ENCODE data around the gene GNA15.

GNA15 gene

GRCh38 chr19:3178973-3179738, 43.3 kb downstream of the GNA15 start:
- Histone ChIP-seq H3K4me2 (peak overlapping the region; percentile 99), H4K20me1 (peaks cover 39% of the 10 kb centered on the region), H3K27me3 (no peaks in the 10 kb centered on the region), H3K9ac (peak overlapping the region; percentile 99), H3K9me3 (no peaks in the 10 kb centered on the region), H3K36me3 (peaks cover 28% of the 10 kb centered on the region), H3K4me1 (peaks cover 57% of the 10 kb centered on the region), H3K4me3 (peak overlapping the region; percentile 95), H3K27ac (peak overlapping the region; percentile 99)
- TF ChIP-seq Cebpa-rat (IDR thresholded peaks at IDR 0.05), result no peak

GRCh38 chr19:3179739-3180293, 44.0 kb downstream of the GNA15 start:
- Histone ChIP-seq H3K27ac (peak overlapping the region; percentile 99), H3K9ac (peak overlapping the region; percentile 99), H3K4me3 (peak overlapping the region; percentile 95), H3K9me3 (no peaks in the 10 kb centered on the region), H3K4me1 (peaks cover 64% of the 10 kb centered on the region), H3K36me3 (peaks cover 34% of the 10 kb centered on the region), H3K27me3 (no peaks in the 10 kb centered on the region), H3K4me2 (peak overlapping the region; percentile 99), H4K20me1 (peaks cover 46% of the 10 kb centered on the region)
- TF ChIP-seq Cebpa-rat (IDR thresholded peaks at IDR 0.05), result no peak

- H3K4me3 ChIP-seq, result peak overlapping the region; percentile 98; the same call in 1 of the 2 replicates
- no peaks in the 10 kb centered on the region for H3K27me3 ChIP-seq
- H3K9ac ChIP-seq, result peak overlapping the region; percentile 25; the same call in 1 of the 2 replicates
- H3K36me3 ChIP-seq, result peaks cover 46% of the 10 kb centered on the region
- TF ChIP-seq Cebpa-rat (IDR thresholded peaks at IDR 0.05), result no peak
- peaks cover 64% of the 10 kb centered on the region for H3K4me1 ChIP-seq
- no peak overlapping the region for H3K27ac ChIP-seq
- H3K9me3 ChIP-seq, result no peaks in the 10 kb centered on the region
- peaks cover 82% of the 10 kb centered on the region for H4K20me1 ChIP-seq
- peak overlapping the region; percentile 99 for H3K4me2 ChIP-seq
These were observed 48.1 kb downstream of the GNA15 start for GRCh38 chr19:3183721-3184641.

GRCh38 chr19:3184847-3185460, 49.1 kb downstream of the GNA15 start:
- H3K4me1 ChIP-seq, result peaks cover 74% of the 10 kb centered on the region
- no peaks in the 10 kb centered on the region for H3K27me3 ChIP-seq
- H3K9me3 ChIP-seq, result no peaks in the 10 kb centered on the region
- H3K36me3 ChIP-seq, result peaks cover 56% of the 10 kb centered on the region
- H4K20me1 ChIP-seq, result peaks cover 91% of the 10 kb centered on the region
- H3K27ac ChIP-seq, result peak overlapping the region; percentile 96
- no peak for TF ChIP-seq Cebpa-rat (IDR thresholded peaks at IDR 0.05)
- H3K9ac ChIP-seq, result peak overlapping the region; percentile 97; the same call in 1 of the 2 replicates
- peak overlapping the region; percentile 99 for H3K4me2 ChIP-seq
- peak overlapping the region; percentile 98 for H3K4me3 ChIP-seq

- H3K27ac ChIP-seq, result peak within 1 kb of the TSS; percentile 96
- H3K27me3 ChIP-seq, result no peaks in the 10 kb centered on the region
- peak within 1 kb of the TSS; percentile 97 for H3K9ac ChIP-seq
- peaks cover 94% of the 10 kb centered on the region for H4K20me1 ChIP-seq
- TF ChIP-seq Cebpa-rat (IDR thresholded peaks at IDR 0.05), result no peak
- peaks cover 81% of the 10 kb centered on the region for H3K4me1 ChIP-seq
- H3K4me3 ChIP-seq, result peak within 1 kb of the TSS; percentile 98
- peaks cover 62% of the 10 kb centered on the region for H3K36me3 ChIP-seq
- H3K4me2 ChIP-seq, result peak within 1 kb of the TSS; percentile 99
- H3K9me3 ChIP-seq, result no peaks in the 10 kb centered on the region
These were observed 49.8 kb downstream of the GNA15 start, which contains the start of gene NCLN for GRCh38 chr19:3185461-3186159. NCLN (plus strand) TSS chr19:3185930; CDS start chr19:3186031, 101 bp downstream.

GRCh38 chr19:3186160-3186688, 50.4 kb downstream of the GNA15 start:
- peak overlapping the region; percentile 98 for H3K4me3 ChIP-seq
- no peak for TF ChIP-seq Cebpa-rat (IDR thresholded peaks at IDR 0.05)
- H4K20me1 ChIP-seq, result peaks cover 94% of the 10 kb centered on the region
- H3K27me3 ChIP-seq, result no peaks in the 10 kb centered on the region
- peaks cover 86% of the 10 kb centered on the region for H3K4me1 ChIP-seq
- H3K27ac ChIP-seq, result peak overlapping the region; percentile 96
- H3K9ac ChIP-seq, result peak overlapping the region; percentile 97
- peaks cover 64% of the 10 kb centered on the region for H3K36me3 ChIP-seq
- H3K4me2 ChIP-seq, result peak overlapping the region; percentile 99
- no peaks in the 10 kb centered on the region for H3K9me3 ChIP-seq

- H4K20me1 ChIP-seq, result peaks cover 94% of the 10 kb centered on the region
- H3K27ac ChIP-seq, result peak overlapping the region; percentile 96
These were observed 51.2 kb downstream of the GNA15 start for GRCh38 chr19:3186891-3187661.

More at GRCh38 chr19:3186891-3187661, 51.2 kb downstream of the GNA15 start:
- Histone ChIP-seq H3K4me2 (peak overlapping the region; percentile 99), H3K4me1 (peaks cover 86% of the 10 kb centered on the region), H3K9ac (peak overlapping the region; percentile 97), H3K4me3 (peak overlapping the region; percentile 98), H3K27me3 (no peaks in the 10 kb centered on the region), H3K36me3 (peaks cover 62% of the 10 kb centered on the region), H3K9me3 (no peaks in the 10 kb centered on the region)
- no peak for TF ChIP-seq Cebpa-rat (IDR thresholded peaks at IDR 0.05)
